ENCODE results near the gene SHANK2.

The SHANK2 gene

GRCh38 chr11:71218789-71219499 is 33.4 kb downstream of the SHANK2 start:
- no peak for DNase-seq

- DNase-seq = no peak
These were observed 36.9 kb downstream of the SHANK2 start for GRCh38 chr11:71215425-71215965.

GRCh38 chr11:71214553-71215424 is 37.6 kb downstream of the SHANK2 start:
- no peak for DNase-seq

DNA sequence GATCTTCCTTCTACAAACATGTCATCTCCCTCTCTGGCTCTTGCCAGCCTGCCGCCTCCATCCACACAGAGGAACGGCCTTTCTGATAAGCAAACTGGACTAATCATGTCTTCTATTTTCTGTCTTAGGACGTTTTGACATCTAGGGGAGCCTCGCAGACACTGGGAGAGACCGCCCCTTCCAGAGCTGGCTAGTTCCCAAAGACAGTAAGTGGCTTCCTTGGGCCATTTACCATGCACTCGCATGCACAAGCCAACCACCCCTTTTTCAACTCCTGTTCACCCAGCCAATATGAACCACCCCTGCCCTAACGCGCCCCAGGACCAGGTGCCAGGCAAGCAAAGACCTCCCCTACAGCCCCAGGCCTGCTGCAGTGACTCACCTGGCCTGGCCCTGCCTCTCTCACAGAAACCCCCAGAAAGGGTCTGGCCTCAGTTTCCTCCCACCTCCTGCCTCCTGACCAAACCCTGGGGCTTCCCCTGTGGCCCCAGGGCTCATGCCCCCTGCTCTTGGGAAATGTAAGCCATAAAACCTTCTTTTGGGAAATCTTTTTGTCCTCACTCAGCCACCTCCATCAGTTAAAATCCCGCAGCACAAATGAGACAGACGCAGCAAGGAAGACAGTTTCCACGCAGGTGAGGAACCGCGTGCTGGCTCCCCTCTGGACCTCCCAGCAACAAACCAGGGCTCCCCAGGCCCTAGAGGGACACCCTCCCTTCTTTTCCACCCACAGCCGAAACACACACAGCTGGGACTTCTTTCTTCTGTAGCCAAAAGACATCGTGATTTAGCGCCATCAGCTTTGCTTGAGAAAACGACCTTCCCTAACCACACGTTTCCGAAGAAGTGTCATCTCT is 38.5 kb downstream of the SHANK2 start:
- no peak for DNase-seq

- peak; percentile 63 for DNase-seq
These were observed 39.4 kb downstream of the SHANK2 start for GRCh38 chr11:71212871-71213559.

DNA sequence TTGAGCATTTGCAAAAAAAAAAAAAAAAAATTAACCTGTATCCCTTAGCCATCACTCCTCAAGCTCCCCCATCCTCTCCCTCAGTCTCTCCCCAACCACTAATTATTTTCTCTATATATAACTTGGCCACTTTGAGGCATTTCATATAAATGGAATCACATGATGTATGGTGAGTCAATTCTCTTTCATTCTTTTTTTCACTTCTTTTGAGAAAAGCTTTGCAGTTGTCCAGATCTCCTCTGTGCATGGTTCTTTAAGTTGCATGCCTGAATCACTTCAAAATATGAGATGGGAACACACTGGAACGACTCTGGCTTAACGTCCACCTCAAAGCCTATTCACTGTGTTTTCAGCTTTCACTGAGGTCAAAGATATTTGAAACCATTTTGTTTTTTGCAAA is 40.7 kb downstream of the SHANK2 start:
- no peak for DNase-seq

DNA sequence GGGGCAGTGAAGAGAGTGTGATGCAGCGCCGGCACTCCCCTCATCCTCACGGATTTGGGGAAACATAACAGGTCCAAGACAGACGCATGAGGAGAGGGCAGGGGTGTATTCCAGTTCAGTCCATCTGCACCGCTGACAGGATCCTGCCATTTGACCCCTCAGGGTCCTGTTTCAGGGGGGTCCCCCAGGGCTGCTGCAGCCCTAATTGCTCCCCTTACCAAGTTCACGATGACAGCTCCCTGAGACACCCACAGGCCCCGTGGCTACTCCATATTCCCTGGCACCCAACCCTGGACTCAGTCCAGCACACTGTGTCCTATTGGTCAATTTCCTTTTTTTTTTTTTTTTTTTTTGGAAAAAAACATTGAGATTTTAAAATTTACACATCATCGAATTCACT is 41.5 kb downstream of the SHANK2 start:
- no peak for DNase-seq

- DNase-seq = no peak
These were observed 42.7 kb downstream of the SHANK2 start for GRCh38 chr11:71209656-71210055.

- no peak for DNase-seq
These were observed 43.2 kb downstream of the SHANK2 start for GRCh38 chr11:71209181-71209580.

DNA sequence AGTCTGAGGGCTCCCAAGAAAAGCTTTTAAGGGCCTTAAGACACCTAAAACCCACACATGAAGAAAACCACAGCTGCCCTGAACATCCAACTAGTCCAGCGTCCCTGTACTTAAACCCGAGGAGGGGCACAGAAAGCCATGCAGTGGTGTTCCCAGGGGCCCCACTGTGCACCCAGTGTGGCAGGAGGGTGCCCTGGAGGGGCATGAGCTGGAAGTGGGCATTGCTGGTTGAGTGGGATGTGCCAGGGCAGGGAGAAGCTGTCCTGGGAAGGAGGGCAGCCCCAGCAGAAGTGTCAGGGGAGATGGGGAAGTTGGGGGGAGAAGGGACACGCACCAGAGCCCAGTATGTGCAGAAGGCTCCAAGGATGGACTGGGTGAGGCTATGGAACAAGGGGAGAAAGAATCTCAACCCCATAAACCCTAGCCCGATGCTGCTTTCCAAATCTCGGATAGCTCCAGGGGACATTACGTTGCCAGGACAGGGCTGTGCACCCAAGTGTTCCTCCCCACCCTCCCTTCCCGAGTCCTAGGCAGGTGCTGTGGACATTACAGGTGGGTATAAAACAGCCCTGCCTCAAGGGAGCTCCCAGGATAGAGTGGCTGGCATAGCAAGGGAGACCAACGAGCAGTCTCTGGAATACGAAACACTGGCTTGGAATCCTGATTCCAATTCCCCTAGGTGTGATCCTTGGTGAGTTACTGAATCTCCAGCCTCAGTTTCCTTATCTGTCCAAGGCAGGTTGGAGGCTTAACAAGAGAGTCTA is 44.2 kb downstream of the SHANK2 start:
- no peak for DNase-seq

GRCh38 chr11:71207563-71207962 is 44.8 kb downstream of the SHANK2 start:
- no peak for DNase-seq

- DNase-seq = peak; percentile 55
These were observed 46.2 kb downstream of the SHANK2 start for GRCh38 chr11:71206186-71206585.

DNA sequence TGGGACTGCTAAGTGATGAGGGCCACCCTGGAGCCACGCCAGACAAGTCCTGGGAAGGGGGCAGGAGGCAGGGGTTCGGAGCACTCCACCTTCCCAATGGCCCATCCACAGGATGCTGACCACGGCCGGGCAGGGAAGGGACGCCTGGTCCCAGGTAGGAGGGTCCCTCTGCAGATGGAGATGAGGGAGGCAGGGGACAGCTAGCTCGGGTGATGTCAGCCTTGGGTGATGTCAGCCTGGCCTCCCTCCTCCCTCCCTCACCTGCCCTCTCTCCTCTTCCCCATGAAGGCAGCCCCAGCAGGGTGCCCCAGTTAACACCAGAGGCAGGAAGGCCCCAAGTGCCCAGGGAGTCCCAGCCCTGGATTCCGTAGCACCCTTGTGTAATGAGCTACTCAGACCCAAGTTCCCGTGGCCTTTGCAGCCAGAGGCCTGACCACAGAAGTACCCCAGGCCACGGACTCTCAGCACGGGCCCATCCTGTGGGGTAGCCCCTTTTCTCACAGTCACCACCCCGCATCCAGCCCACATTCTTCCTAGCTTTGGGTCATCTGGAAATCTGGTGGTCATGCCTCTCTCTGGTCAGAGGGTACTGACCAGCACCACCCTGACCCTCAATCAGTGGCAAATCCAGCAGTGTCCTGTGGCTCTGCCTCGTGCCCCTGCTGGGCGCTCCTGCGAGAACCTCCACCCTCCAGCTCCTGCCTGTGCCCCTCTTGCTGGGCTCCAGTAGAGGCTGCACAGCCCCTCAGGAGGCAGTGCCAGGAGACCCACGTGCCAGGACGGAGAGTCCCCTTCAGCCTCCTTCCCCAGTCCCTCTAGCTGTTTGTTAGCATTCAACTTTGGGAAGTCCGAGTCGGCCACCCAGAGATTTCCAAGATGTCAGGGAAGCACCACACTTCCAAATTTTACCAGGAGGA is 47.4 kb downstream of the SHANK2 start:
- DNase-seq = no peak

- DNase-seq = no peak
These were observed 48.1 kb downstream of the SHANK2 start for GRCh38 chr11:71204294-71204693.

DNA sequence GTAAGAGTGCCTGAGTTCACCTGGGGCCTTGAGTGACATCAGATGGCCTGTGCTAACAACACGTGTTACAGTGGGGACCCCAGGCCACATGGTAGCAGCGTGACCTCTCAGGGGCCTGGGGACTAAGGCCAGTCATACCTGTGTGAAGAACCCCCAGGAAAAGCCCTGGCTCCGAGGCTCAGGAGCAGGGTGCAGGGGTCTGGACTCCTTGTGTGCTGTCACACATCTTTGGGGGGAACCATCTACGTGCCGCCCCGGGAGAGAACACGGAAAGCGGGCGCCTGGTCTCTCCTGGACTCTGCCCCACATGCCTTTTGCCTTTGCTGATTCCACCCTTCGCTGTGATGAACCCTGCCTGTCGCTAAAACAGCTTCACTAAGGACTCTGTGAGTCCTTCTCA is 48.7 kb downstream of the SHANK2 start:
- no peak for DNase-seq

GRCh38 chr11:71202966-71203365 is 49.4 kb downstream of the SHANK2 start:
- DNase-seq = no peak

- no peak for DNase-seq
These were observed 49.8 kb downstream of the SHANK2 start for GRCh38 chr11:71202598-71202944.
